Stimulated activated CD8-positive, alpha-beta memory T cell treated with anti-CD3 and anti-CD28 coated beads, Interleukin-4, amount 100 ng/mL, for 48 hours (primary cell): Measurements from ENCODE around the gene DAP3.
"Not testable (repeated sequence)": the region's sequence is repeated elsewhere in the genome, so short reads cannot be mapped to it uniquely, and the experiment has no call there.

Source experiments
- DNase-seq: peaks from one replicate; pipeline ENCODE4 v3.0.0-alpha.2; 2020

The DAP3 gene

DNA sequence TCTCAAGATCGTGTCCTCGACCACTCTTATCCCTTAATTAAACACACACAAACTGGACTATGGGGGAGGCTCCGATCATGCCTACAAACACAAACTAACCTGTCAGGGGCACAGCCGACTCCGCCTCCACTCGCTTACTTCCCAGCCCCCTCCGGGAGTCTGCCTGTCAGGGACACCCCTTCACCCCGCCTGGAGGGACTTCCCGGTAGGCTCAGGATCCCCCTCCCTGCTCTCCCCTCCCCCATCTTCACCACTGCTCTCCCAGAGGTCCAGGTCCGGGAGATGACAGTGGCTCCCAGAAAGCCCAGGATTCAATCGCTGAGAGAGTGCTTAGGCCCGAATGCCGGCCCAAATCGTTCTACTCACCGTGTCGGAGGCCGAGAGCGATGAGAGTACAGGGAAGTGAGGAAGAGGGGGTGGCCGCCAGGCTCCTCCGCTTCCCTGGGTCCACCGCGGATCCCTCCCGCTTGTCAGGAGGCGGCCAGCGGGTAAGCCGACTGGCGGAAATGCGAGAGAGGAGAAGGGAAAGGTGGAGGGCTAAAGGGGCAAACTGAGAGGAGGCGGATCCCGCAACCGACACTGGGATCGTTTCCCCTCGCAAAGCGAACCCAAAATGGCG is 1.1 kb upstream of the DAP3 start:
- not testable (repeated sequence) for DNase-seq

DNA sequence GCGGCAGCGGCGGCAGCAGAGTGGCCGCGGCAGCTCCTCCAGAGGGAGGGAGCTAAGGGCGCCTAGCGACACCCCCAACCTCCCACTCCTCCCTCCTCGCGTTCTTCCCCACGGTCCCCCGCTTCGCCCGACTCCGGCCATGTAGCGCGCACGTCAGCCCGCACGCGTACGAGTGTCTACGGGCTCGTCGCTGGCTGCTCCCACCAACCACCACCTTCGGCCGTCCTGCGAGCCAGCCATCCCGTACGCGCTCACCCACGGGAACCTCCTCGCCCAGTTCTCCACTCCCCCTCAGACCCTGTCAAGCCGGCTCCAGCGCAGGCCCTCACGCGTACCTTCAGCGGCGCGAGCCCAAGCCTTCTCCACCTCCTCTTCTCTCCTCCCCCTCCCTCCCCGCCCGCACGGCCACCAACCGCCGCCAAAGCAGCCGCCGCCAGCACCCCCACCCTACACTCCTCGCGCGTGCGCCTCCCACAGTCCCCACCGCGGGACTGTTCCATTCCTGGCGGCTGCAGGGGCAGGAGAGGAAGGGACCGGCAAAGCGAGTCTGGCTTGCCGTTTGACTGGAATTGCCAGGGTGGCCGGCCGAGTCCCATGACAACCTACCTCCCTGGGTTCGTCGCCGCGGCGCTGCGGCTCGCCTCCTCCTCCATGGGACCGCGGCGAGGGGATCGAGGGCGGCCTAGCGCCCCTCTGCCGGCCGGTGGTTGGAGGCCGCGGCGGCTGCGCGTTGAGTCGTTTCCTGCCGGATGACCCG is 389 bp upstream of the DAP3 start, which contains the start of gene YY1AP1:
Gene YY1AP1 (minus strand): TSS at position 451 of the 757 bp plus-strand sequence. CDS start 8,338 bp downstream, outside the sequence.
- DNase-seq, result peak; percentile 92

DNA sequence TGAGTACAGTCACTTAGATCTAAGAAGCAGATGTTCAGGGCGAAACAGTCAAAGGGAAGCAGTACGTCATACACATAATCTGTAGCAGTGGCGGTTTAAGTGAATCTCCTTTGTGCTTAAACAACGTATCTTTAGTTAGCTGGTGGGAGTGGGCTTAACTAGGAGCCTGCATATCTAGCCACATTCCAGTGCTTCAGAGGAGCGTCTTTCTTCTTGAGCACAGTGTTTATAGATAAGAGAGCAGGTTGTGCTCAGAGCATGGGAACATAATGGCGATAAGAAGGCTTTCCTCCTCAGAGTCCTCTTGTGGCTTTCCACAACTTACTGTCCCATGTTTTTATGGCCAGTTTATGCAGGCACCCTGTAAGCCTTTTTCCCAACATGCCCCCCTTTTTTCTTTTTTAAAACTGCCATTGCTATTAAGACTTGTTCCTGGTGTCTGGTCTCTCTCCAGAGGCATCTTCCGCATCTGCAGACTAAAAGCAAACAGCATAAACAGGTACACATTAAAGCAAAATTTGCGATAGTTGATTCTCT is 3.2 kb downstream of the DAP3 start:
- no peak for DNase-seq

GRCh38 chr1:155694167-155694566 is 5.3 kb downstream of the DAP3 start:
- no peak for DNase-seq

- no peak for DNase-seq
Observed at GRCh38 chr1:155695072-155695471, 6.2 kb downstream of the DAP3 start.

DNA sequence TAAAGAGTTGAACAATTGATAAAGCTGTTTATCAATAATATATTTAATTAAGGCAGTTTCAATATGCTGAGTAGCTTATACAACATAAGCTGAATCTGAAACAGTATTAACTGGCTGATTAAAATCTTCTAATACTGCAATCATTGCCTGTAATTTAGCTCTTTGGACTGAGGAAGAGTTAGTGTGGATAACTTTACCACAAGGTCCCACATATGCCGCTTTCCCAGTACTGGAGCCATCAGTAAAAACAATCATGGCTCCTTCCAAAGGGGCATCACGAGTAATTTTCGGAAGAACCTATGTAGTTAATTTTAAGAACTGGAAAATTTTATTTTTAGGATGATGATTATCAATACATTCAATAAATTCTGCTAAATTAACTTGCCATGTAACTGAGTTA is 6.7 kb downstream of the DAP3 start:
- DNase-seq, result no peak

- DNase-seq, result no peak
Observed at GRCh38 chr1:155696524-155696923, 7.6 kb downstream of the DAP3 start.

GRCh38 chr1:155697046-155697445 is 8.2 kb downstream of the DAP3 start:
- no peak for DNase-seq

- DNase-seq, result not testable (repeated sequence)
Observed at GRCh38 chr1:155697616-155698015, 8.7 kb downstream of the DAP3 start.

GRCh38 chr1:155698382-155699038 is 9.6 kb downstream of the DAP3 start:
- no peak for DNase-seq

DNA sequence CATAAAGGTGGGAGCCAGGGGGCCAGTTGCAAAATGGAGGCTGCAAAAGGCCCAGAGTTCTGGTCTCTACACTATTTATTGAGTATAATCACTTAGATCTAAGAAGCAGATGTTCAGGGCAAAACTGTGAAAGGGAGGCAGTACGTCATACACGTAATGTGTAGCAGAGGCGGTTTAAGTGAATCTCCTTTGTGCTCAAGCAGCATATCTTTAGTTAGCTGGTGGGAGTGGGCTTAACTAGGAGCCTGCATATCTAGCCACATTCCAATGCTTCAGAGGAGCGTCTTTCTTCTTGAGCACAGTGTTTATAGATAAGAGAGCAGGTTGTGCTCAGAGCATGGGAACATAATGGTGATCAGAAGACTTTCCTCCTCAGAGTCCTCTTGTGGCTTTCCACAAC is 10.2 kb downstream of the DAP3 start:
- not testable (repeated sequence) for DNase-seq

GRCh38 chr1:155701675-155702074 is 12.8 kb downstream of the DAP3 start:
- DNase-seq, result not testable (repeated sequence)

DNA sequence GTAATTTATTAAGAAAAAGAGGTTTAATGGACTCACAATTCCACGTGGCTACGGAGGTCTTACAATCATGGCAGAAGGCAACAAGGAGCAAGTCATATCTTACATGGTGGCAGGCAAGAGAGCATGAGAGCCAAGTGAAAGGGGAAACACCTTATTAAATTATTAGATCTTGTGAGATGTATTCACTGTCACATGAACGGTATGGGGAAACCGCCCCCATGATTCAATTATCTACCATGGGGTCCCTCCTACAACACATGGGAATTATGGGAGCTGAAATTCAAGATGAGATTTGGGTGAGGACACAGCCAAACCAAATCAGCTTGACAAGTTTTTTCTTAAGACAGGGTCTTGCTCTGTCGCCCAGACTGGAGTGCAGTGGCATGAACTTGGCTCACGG is 14.3 kb downstream of the DAP3 start:
- DNase-seq, result no peak

DNA sequence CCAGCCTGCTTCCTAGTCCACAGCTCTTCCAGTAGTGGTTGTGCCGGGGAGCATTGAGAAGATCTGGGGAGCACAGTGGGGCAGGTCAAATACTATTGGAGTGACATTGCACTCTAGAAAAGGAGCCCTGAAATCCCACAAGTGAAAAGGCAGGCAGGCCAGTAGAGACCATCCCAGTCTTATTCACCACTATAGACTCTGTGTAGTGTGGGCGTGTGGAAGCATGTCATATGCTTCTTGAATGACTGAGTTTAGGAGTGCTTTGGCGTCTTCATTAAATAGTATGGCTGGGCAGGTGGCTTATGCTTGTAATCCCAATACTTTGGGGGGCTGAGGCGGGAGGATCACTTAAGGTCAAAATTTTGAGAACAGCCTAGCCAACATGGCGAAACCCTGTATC is 15.5 kb downstream of the DAP3 start:
- not testable (repeated sequence) for DNase-seq

DNA sequence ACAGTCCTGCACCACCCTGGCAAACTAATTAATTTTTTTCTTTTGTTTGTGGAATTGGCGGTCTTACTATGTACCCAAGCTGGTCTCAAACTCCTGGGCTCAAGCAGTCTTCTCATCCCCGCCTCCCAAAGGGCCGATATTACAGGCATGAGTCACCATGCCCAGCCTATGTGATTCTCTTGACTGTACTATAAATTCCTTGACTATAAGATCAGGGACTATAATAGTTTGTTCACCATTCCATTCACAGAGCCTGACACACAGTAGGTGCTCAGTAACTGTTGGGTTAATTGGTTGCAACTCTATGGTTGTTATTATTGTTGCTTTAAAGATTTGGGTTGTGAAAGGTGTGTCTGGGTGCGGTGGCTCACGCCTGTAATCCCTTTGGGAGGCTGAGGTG is 17.2 kb downstream of the DAP3 start:
- no peak for DNase-seq

- DNase-seq, result no peak
Observed at GRCh38 chr1:155709391-155709790, 20.5 kb downstream of the DAP3 start.

GRCh38 chr1:155711457-155711856 is 22.6 kb downstream of the DAP3 start:
- not testable (repeated sequence) for DNase-seq

- not testable (repeated sequence) for DNase-seq
Observed at GRCh38 chr1:155712636-155713035, 23.7 kb downstream of the DAP3 start.

GRCh38 chr1:155713075-155713474 is 24.2 kb downstream of the DAP3 start:
- no peak for DNase-seq

- DNase-seq, result not testable (repeated sequence)
Observed at GRCh38 chr1:155715056-155715455, 26.2 kb downstream of the DAP3 start.

DNA sequence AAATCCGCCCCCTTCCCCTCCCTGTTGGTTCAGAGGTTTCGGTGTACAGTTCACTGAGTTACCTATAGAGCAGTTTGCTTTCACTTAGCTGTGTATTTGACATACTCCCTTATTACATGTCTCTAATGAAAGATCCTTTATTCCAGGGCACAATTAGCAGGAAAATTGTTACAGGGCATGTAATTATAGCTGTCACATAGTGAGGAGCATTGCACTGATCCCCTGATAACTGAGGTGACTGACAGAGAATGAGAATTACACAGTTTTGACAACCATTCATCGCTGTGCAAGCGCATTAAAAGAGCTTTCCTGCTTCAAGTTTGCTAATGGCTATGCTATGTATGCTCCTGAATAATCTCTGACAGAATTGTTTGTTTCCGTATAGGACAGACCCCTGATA is 26.9 kb downstream of the DAP3 start:
- DNase-seq, result no peak

DNA sequence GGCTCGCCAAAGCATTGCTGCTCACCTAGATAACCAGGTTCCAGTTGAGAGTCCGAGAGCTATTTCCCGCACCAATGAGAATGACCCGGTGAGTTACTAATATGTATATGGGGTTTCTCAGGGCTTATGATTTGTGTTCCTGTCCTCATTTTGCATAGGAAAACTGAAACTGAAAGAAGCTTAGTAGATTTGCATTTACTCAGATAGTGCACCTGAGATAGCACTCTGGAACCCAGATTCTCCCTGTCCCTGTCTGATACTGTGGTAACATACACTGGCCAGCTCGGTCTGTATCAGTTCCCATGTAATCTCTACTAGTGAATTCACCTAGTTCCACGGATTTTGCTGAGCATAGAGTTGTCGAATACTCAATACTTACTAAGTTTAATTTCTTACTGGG is 28.1 kb downstream of the DAP3 start:
- DNase-seq, result no peak

GRCh38 chr1:155718524-155719115 is 29.7 kb downstream of the DAP3 start:
- not testable (repeated sequence) for DNase-seq
